GM18499 (cell line): ENCODE data around the gene KCNQ1.
"Not testable (repeated sequence)": the region's sequence is repeated elsewhere in the genome, so short reads cannot be mapped to it uniquely, and the experiment has no call there.

Source experiments
- ATAC-seq: cut with Tn5 transposase; IDR thresholded peaks from one replicate; pipeline ENCODE4 v1.9.1; 2021; ENCODE audit warnings: moderate number of reproducible peaks; ENCODE audit not compliant: insufficient read depth, unreplicated experiment

Gene KCNQ1

DNA sequence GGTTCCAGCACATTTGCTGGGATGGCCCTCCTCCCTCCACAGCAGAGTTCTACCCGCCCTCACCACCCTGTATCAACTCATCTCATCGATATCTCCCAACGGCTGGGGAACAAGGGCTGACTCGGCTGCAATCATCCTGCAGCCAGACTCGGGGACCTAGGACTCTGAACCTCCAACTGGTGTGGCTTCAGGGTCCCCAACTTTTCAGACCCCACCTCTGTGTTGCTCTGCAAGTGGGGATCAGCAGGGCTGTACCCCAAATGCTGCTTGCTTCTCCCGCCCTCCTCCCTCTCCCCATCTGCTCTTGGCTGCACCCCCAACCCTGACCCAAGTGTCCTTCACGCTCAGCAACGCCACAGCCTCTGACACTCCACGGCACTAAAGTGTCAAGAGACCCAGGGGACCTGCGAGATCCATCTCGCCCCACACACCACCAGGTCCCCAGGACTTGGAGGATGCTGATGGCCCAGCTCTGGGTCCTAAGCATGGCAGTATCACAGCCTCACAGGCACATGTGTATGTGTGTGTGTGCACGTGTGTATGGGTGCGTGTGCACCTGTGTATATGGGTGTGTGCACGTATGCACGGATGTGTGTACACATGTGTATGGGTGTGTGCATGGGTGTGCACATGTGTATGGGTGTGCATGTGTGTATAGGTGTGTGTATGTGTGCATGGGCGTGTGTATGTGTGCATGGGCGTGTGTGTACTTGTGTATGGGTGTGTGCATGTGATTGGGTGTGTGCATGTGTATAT, 26.4 kb downstream of the KCNQ1 start:
- ATAC-seq: no peak

GRCh38 chr11:2471804-2472096, 26.9 kb downstream of the KCNQ1 start:
- ATAC-seq: no peak

DNA sequence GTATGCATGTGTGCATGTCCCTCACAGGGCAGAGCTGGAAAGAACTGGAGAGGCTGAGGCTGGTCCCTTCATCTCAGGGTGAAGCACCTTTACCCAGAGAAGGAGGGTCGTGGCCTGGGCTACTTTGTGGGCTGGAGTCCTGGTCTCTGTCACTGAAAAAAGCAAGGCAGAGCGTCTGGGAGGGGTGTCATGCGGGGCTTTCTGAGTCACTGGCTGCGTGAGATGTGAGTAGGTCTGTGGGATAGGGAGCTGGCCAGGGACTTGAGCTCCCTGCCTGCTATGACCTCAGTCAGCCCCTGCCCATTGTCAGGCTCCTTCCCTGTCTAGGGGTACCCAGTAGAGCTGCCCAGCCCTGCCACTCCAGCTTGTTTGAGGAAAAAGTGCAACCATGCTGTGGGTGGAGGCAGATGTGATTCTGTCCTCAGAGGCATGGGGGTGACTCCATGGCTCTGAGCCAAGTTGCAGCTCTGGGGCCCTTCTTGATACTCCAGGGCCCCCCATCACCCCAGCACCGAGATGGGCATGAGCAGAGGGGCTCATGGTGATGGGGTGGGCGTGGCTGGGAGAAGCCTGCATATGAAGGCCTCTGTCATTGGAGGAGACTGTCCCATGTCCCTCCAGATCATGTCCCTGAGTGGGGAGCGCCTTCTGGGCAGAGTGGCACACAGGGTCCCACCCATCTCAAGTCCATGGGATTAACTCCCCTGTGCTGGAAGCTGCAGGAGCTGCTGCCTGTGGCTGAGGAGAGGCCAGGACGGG, 27.8 kb downstream of the KCNQ1 start:
- ATAC-seq: no peak

DNA sequence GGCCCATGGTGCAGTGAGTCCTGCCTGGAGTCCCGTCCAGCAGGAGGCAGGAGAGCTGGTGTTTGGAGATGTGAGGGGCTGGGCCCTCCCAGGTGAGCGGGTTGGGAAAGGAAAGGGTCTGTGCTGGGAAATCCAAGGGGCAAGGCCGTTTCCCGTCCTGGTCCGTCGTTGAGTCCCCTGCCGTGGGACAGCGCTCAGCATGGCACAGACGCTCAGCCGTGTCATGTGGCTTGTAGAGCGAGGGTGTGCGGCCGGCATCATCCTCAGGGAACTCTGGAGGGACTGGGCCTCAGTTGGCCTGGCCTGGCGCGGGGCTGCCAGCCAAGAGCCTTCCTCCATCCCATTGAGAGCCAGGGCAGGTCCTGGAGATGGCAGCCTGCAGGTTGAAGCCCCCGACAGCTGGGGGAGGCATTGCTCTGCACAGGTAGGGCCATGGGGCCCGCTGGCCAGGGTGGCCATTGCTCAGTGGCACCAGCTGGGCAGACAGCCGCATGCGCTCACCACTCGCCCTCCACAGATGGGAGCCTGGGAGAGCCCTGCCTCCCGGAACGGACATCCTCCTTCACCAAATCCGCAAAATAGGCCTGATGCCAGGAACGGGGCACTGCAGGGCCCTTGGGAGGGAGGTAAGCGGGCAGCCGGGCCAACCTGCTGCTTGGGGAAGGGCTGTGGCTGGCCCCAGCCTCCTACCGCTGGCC, 28.7 kb downstream of the KCNQ1 start:
- ATAC-seq: no peak

DNA sequence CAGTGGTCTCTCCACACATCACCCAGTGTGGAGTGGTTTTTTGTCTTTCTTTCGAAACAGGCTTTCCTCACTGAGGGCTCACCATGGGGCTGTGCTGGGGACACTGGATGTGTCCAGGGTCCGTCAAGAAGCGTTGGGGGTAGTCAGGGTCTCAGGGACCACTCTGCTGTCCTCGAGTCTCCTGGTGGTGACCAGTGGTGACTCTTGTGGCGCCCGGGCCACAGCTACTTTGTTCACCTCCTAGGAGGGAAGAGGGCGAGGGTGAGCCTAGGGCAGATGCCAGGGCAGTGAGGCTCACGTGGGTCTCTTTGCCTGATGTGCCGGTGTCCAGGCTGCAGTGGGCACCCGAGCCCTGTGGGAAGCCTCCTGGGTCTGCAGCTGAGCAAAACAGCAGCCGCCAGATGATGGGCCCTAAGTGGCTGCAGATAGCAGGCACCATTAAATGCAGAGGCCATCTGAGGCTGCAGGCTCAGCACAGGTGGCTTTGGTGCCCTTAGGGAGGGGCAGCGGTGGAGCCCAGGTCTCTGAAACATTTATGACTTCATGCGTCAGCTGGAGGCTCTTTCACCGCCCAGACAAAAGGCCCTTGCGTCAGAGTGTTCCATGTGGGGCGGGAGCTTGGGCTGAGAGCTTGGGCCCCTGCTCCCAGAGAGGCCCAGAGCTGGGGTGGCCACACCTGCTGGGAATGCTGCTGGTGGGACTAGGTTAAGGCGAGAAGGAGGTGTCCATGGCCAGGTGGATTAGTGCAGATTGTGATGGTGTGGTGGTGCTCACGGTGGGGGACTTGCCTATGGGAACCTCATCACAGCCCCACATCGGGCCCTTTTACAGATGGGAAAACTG, 29.5 kb downstream of the KCNQ1 start:
- no peak for ATAC-seq

GRCh38 chr11:2475136-2475918, 30.5 kb downstream of the KCNQ1 start:
- no peak for ATAC-seq

- no peak for ATAC-seq
Measured at GRCh38 chr11:2477254-2477653, 32.4 kb downstream of the KCNQ1 start.

DNA sequence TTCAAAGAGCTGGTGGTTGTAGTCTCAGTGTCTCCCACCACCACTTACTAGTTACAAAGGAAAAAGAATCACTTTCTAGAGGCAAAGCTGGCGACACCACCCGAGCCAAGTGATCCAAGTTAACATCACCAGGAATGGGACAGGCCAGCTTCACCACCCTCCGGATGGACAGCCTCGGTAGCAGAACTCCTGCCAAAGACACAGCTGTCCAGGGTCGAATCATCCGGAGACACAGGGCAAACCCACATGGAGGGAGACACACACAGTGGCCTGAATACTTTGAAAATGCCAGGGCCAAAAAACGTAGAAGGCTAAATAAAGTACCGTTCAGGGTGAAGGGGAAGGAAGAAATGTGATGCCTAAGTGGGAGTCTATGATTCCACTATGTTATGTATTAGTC, 33.1 kb downstream of the KCNQ1 start:
- no peak for ATAC-seq

DNA sequence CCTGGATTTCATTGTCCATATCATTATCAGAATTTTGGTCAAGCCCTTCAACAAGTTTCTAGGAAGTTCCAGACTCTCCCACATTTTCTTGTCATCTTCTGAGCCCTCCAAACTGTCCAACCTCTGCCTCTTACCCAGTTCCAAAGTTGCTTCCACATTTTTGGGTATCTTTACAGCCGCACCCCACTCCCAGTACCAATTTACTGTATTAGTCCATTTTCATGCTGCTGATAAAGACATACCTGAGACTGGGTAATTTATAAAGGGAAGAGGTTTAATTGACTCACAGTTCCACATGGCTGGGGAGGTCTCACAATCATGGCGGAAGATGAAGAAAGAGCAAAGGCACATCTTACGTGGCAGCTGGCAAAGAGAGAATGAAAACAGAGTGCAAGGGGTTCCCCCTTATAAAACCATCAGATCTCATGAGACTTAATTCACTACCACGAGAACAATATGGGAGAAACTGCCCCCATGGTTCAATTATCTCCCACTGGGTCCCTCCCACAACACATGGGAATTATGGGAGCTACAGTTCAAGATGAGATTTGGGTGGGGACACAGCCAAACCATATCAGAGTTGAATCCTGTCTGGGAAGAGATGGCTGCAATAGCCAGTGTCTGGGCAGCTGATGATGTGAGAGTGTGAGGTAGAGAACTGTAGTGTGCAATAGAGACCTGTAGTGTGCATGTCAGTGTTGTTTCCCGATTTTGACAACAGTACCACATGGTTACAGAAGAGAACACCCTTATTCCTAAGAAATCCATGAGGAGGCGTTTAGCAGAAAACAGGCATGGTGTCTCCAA, 35.5 kb downstream of the KCNQ1 start:
- ATAC-seq: not testable (repeated sequence)

- ATAC-seq: no peak
Measured at GRCh38 chr11:2480874-2481220, 36.0 kb downstream of the KCNQ1 start.

- ATAC-seq: no peak
Measured at GRCh38 chr11:2481253-2481652, 36.4 kb downstream of the KCNQ1 start.

- ATAC-seq: no peak
Measured at GRCh38 chr11:2482204-2482603, 37.4 kb downstream of the KCNQ1 start.

- no peak for ATAC-seq
Measured at GRCh38 chr11:2482745-2483144, 37.9 kb downstream of the KCNQ1 start.

- ATAC-seq: no peak
Measured at GRCh38 chr11:2483426-2483825, 38.6 kb downstream of the KCNQ1 start.

DNA sequence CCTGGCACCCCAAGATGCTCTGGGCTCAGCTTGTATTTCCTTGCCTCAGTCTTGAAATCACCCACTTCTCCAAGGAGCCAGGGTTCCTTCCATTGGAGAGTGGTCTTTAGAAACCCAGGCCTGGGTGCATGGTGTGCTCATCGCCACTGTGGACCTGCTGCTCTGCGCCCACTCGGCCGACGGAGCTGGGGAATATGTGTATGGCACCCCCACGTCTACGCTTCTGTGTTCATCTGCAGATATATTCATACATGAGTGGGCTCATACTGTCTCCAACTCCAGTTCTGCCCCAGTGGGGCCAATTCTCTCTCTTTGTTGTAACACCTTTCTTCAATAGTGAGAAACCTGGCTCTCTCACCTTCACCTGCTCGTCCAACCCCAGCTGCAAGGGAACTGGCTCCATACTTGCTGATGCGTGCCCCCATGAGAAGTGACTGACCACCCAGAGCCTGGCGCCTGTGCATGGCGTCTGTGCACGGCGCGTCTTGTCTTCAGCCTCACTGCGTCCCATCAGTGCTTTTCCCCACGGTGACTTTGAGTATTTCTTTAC, 39.8 kb downstream of the KCNQ1 start:
- ATAC-seq: no peak

GRCh38 chr11:2488004-2488403, 43.2 kb downstream of the KCNQ1 start:
- no peak for ATAC-seq

DNA sequence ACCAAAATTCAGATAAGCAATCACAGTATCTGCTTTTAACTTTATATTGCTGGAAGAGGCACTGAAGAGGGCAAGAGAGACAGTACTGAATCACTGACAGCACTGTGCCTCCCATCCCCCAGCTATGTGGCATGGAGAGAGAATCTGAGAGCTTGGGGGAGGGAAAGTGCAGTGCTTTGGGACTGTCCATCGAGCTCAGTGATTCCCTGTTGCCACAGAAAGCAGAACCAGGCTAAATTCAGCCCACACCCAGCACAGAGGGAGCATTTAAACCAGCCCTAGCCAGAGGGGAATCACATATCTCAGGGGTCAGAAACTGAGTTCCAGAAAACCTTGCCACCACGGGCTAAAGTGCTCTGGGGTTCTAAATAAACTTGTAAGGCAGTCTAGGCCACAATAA, 44.3 kb downstream of the KCNQ1 start:
- no peak for ATAC-seq

DNA sequence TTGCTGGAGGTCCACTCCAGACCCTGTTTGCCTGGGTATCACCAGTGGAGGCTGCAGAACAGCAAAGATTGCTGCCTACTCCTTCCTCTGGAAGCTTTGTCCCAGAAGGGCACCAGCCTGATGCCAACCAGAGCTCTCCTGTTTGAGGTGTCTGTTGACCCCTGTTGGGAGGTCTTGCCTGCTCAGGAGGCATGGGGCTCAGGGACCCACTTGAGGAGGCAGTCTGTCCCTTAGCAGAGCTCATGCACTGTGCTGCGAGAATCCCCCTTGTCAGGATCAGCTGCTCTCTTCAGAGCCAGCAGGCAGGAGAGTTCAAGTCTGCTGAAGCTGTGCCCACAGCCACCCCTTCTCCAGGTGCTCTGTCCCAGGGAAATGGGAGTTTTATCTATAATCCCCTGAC, 53.1 kb downstream of the KCNQ1 start:
- ATAC-seq: not testable (repeated sequence)

- no peak for ATAC-seq
Measured at GRCh38 chr11:2498750-2499149, 53.9 kb downstream of the KCNQ1 start.
